SK-N-MC (cell line): ENCODE results near the gene RGS7BP.

Experiments
- EZH2 ChIP-seq: fragments of 200-600 bp; sonication (generic); IDR thresholded peaks from one replicate; pipeline ENCODE4 v1.6.1; 2017; ENCODE audit warnings: antibody characterized with exemption
- FOXP2 ChIP-seq: optimal IDR thresholded peaks from 2 replicates; pipeline ENCODE3; 2011; ENCODE audit warnings: mild to moderate bottlenecking, moderate library complexity; ENCODE audit not compliant: insufficient read depth; ENCODE audit errors: extremely low read length, control extremely low read depth
- POLR2AphosphoS5 ChIP-seq: IDR thresholded peaks from 2 replicates; pipeline ENCODE4 v1.6.1; 2012; ENCODE audit warnings: mild to moderate bottlenecking, low read depth, low read length, borderline replicate concordance

GRCh38 chr5:64534033-64534432 lies 28.2 kb downstream of the RGS7BP start:
- TF ChIP-seq POLR2AphosphoS5 (no peak), EZH2 (no peak), FOXP2 (no peak)
